IMR-90 (cell line): ENCODE results near the gene TANGO6.

ENCODE experiments used
- BHLHE40 ChIP-seq: fragments of 150-350 bp; IDR thresholded peaks from 2 replicates; pipeline ENCODE4 v1.6.1; 2016; ENCODE audit warnings: mild to moderate bottlenecking, low read depth, low read length
- FOS ChIP-seq: fragments of 150-350 bp; IDR thresholded peaks from 2 replicates; pipeline ENCODE4 v1.6.1; 2016; ENCODE audit warnings: low read depth, low read length
- POLR2A ChIP-seq: IDR thresholded peaks from 2 replicates; pipeline ENCODE4 v1.6.1; 2012; ENCODE audit warnings: mild to moderate bottlenecking, low read depth, low read length
- RAD21 ChIP-seq: IDR thresholded peaks from 2 replicates; pipeline ENCODE4 v1.6.1; 2012; ENCODE audit warnings: low read length, improper control_type of control experiment
- RCOR1 ChIP-seq: IDR thresholded peaks from 2 replicates; pipeline ENCODE4 v1.6.1; 2012; ENCODE audit warnings: mild to moderate bottlenecking, low read length, improper control_type of control experiment; ENCODE audit not compliant: insufficient replicate concordance
- RFX5 ChIP-seq: IDR thresholded peaks from 2 replicates; pipeline ENCODE4 v1.8.0; 2012; ENCODE audit warnings: low read depth, mild to moderate bottlenecking, low read length, moderate library complexity
- SMC3 ChIP-seq: fragments of 150-350 bp; IDR thresholded peaks from 2 replicates; pipeline ENCODE4 v1.6.1; 2016; ENCODE audit warnings: low read depth, mild to moderate bottlenecking, antibody characterized with exemption, low read length, moderate library complexity
- TF ChIP-seq, protein P1 (sequence below): conservative IDR thresholded peaks from 2 replicates; pipeline ENCODE4 v1.5.1; 2012; ENCODE audit warnings: mild to moderate bottlenecking, low read depth, low read length, improper control_type of control experiment
- TF ChIP-seq, protein P2 (sequence below): fragments of 150-350 bp; IDR thresholded peaks from 2 replicates; pipeline ENCODE4 v1.6.1; 2017; ENCODE audit warnings: mild to moderate bottlenecking, antibody characterized with exemption, low read length, low read depth

DNA sequence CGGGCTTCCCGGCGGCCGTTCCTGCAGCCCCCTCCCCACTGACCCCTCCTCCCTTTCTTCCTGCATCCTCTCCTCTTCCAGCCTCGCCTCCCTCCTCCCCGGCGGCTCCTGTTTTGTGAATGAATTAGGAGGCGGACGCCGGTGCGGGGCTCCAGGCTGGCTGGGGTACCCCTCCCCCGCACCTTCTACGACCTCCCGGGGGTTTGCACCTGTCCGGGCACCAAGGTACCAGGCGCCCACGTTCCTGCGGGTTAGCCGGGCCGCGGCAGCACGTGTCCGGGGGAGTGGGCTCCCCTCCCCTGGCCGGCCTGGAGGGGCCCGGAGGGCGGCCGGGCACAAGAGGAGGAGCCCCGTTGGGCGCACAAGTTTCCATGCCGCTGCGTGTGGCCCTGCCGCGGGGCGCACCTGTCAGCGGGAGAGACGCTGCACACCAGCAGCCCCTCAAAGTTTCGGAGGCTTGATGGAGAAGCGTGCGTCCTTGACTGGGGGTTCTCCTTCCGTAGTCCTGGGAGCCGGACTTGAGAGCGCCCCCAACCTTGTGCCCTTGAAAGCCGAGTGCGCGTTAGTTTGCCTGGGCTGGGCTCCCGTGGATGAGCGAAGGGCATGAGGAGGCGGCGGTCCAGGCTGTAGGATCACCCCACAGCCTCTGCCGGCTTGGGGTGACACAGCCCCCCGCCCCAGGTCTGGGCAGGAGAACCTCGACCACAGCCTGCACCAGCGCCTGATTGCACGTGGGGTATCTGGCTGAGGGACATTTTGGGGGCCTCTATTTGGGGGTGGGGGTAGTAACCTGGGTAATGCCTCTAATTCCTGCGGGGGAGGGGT lies 263.4 kb downstream of the TANGO6 start:
- TF ChIP-seq BHLHE40 (no peak), RFX5 (no peak), FOS (no peak), POLR2A (no peak), SMC3 (no peak), RAD21 (no peak), RCOR1 (no peak)
- TF ChIP-seq, protein P1, sequence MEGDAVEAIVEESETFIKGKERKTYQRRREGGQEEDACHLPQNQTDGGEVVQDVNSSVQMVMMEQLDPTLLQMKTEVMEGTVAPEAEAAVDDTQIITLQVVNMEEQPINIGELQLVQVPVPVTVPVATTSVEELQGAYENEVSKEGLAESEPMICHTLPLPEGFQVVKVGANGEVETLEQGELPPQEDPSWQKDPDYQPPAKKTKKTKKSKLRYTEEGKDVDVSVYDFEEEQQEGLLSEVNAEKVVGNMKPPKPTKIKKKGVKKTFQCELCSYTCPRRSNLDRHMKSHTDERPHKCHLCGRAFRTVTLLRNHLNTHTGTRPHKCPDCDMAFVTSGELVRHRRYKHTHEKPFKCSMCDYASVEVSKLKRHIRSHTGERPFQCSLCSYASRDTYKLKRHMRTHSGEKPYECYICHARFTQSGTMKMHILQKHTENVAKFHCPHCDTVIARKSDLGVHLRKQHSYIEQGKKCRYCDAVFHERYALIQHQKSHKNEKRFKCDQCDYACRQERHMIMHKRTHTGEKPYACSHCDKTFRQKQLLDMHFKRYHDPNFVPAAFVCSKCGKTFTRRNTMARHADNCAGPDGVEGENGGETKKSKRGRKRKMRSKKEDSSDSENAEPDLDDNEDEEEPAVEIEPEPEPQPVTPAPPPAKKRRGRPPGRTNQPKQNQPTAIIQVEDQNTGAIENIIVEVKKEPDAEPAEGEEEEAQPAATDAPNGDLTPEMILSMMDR, result no peak
- TF ChIP-seq, protein P2, sequence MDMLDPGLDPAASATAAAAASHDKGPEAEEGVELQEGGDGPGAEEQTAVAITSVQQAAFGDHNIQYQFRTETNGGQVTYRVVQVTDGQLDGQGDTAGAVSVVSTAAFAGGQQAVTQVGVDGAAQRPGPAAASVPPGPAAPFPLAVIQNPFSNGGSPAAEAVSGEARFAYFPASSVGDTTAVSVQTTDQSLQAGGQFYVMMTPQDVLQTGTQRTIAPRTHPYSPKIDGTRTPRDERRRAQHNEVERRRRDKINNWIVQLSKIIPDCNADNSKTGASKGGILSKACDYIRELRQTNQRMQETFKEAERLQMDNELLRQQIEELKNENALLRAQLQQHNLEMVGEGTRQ, result no peak
